Mesenchymal stem cell (in vitro differentiated cells and primary cell): ENCODE data around the gene RBM26.
"Not testable (repeated sequence)": the region's sequence is repeated elsewhere in the genome, so short reads cannot be mapped to it uniquely, and the experiment has no call there.

Source experiments
- DNase-seq: peaks from one replicate; pipeline ENCODE4 v3.0.0-alpha.2; 2013
- H2AFZ ChIP-seq: one replicate; pipeline ENCODE4 v1.6.1; 2013; ENCODE audit warnings: low read depth, mild to moderate bottlenecking, control low read depth, inconsistent platforms, low read length, moderate library complexity
- H2AK5ac ChIP-seq: 2 replicates; pipeline ENCODE4 v1.6.1; 2013; ENCODE audit warnings: low read length, moderate library complexity, mild to moderate bottlenecking, inconsistent platforms; ENCODE audit not compliant: severe bottlenecking
- H2BK120ac ChIP-seq: one replicate; pipeline ENCODE4 v1.6.1; 2013; ENCODE audit warnings: low read depth, mild to moderate bottlenecking, inconsistent platforms, low read length, moderate library complexity
- H2BK12ac ChIP-seq, 2 experiments: one replicate each; pipeline ENCODE4 v1.6.1; 2013; ENCODE audit warnings: inconsistent platforms in 2 of 2, low read length in 2 of 2, mild to moderate bottlenecking in 2 of 2, moderate library complexity in 2 of 2, control low read depth in 1 of 2
- H2BK15ac ChIP-seq: one replicate; pipeline ENCODE4 v1.6.1; 2013; ENCODE audit warnings: mild to moderate bottlenecking, low read depth, inconsistent platforms; ENCODE audit not compliant: poor library complexity, severe bottlenecking
- H2BK5ac ChIP-seq: 2 replicates; pipeline ENCODE4 v1.6.1; 2013; ENCODE audit warnings: low read depth, mild to moderate bottlenecking, low read length, control low read depth, inconsistent platforms; ENCODE audit not compliant: poor library complexity, severe bottlenecking
- H3K14ac ChIP-seq, 2 experiments: one replicate each; pipeline ENCODE4 v1.6.1; 2013; ENCODE audit warnings: inconsistent platforms in 2 of 2, low read length in 2 of 2, control low read depth in 1 of 2, mild to moderate bottlenecking in 1 of 2, moderate library complexity in 1 of 2
- H3K18ac ChIP-seq, 2 experiments: one replicate each; pipeline ENCODE4 v1.6.1; 2013; ENCODE audit warnings: inconsistent platforms in 2 of 2, low read length in 2 of 2, control low read depth in 1 of 2, low read depth in 1 of 2, mild to moderate bottlenecking in 1 of 2
- H3K23ac ChIP-seq, 2 experiments: one replicate each; pipeline ENCODE4 v1.6.1; 2013; ENCODE audit warnings: inconsistent platforms in 2 of 2, low read length in 2 of 2, mild to moderate bottlenecking in 2 of 2, moderate library complexity in 2 of 2, control low read depth in 1 of 2
- H3K27ac ChIP-seq: 2 replicates; pipeline ENCODE4 v1.5.1; 2013; ENCODE audit warnings: mild to moderate bottlenecking, moderate library complexity, low read length, control low read depth, inconsistent platforms; ENCODE audit not compliant: poor library complexity, severe bottlenecking
- H3K27me3 ChIP-seq, 2 experiments: 2 replicates each; pipeline versions ENCODE4 v1.6.1 to v1.7.0; 2013; ENCODE audit warnings: low read length in 2 of 2, mild to moderate bottlenecking in 2 of 2, moderate library complexity in 2 of 2, control low read depth in 1 of 2, inconsistent platforms in 1 of 2; ENCODE audit not compliant: control insufficient read depth in 1 of 2, insufficient read depth in 1 of 2
- H3K36me3 ChIP-seq, 2 experiments: 2 replicates each; pipeline versions ENCODE4 v1.6.1 to v1.7.0; 2013; ENCODE audit warnings: low read length in 2 of 2, control low read depth in 1 of 2, inconsistent platforms in 1 of 2, low read depth in 1 of 2, mild to moderate bottlenecking in 1 of 2; ENCODE audit not compliant: insufficient read depth in 2 of 2, control insufficient read depth in 1 of 2
- H3K4ac ChIP-seq, 2 experiments: one replicate each; pipeline ENCODE4 v1.6.1; 2013; ENCODE audit warnings: inconsistent platforms in 2 of 2, low read length in 2 of 2, mild to moderate bottlenecking in 2 of 2, moderate library complexity in 2 of 2, control low read depth in 1 of 2, low read depth in 1 of 2
- H3K4me1 ChIP-seq: 2 replicates; pipeline ENCODE4 v1.6.1; 2013; ENCODE audit warnings: low read depth, low read length, control low read depth; ENCODE audit not compliant: control insufficient read depth, insufficient read depth
- H3K4me2 ChIP-seq: 2 replicates; pipeline ENCODE4 v1.6.1; 2013; ENCODE audit warnings: low read length, mild to moderate bottlenecking, inconsistent platforms; ENCODE audit not compliant: poor library complexity, severe bottlenecking
- H3K4me3 ChIP-seq, 2 experiments: 2 replicates each; pipeline versions ENCODE4 v1.5.1 to v1.7.0; 2013; ENCODE audit warnings: low read length in 2 of 2, mild to moderate bottlenecking in 2 of 2, control low read depth in 1 of 2, low read depth in 1 of 2; ENCODE audit not compliant: insufficient read depth in 1 of 2
- H3K79me1 ChIP-seq: replicated peaks from 2 replicates; pipeline ENCODE4 v1.6.1; 2013; ENCODE audit warnings: mild to moderate bottlenecking, control low read depth, low read length, inconsistent platforms; ENCODE audit not compliant: poor library complexity, severe bottlenecking
- H3K9ac ChIP-seq: 2 replicates; pipeline ENCODE4 v1.7.0; 2013; ENCODE audit warnings: mild to moderate bottlenecking, low read length, moderate library complexity
- H3K9me3 ChIP-seq: 2 replicates; pipeline ENCODE4 v1.7.0; 2013; ENCODE audit warnings: mild to moderate bottlenecking, low read length; ENCODE audit not compliant: control insufficient read depth
- H4K8ac ChIP-seq: one replicate; pipeline ENCODE4 v1.6.1; 2013; ENCODE audit warnings: inconsistent platforms, mild to moderate bottlenecking, low read length, moderate library complexity
- H4K91ac ChIP-seq: one replicate; pipeline ENCODE4 v1.6.1; 2013; ENCODE audit warnings: mild to moderate bottlenecking, low read length, inconsistent platforms
- WGBS: methylation state at CpG from one replicate; pipeline ENCODE4 v1.1.7; 2013; ENCODE audit warnings: mixed read lengths; 5-methylcytosine and 5-hydroxymethylcytosine counted together

Gene RBM26

DNA sequence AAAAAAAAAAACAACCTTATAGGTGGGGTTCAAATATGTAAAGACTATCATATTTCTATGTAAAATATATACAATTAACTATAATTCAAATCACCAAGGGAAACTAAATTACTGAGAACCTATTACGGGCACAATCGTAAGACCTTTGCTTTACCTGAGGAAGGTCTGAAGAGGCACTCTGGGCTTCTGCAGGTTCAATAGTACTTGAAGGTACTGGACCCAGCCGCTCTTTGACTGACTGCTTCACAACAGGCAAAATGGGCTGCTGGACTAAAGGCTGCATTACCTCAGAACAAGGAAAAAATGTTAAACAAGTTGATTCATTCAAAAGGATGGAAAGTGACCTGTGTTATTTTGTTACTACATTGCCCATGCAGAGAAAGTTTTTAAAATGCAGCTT, 51.8 kb downstream of the RBM26 start:
- Histone ChIP-seq H3K9me3 (no peaks in the 10 kb centered on the region), H3K4me2 (no peak overlapping the region), H3K4me1 (no peaks in the 10 kb centered on the region), H3K18ac (no peak overlapping the region), H4K8ac (no peak overlapping the region), H2AFZ (no peak overlapping the region), H2BK120ac (no peak overlapping the region), H3K4ac (no peak overlapping the region), H3K79me1 (peaks cover 5% of the 10 kb centered on the region), H2BK15ac (no peak overlapping the region), H3K23ac (no peak overlapping the region), H2AK5ac (no peak overlapping the region), H3K4me3 (no peak overlapping the region), H2BK5ac (no peak overlapping the region), H3K36me3 (peaks cover 0 to 90% of the 10 kb centered on the region in 2 experiments), H3K27me3 (no peaks in the 10 kb centered on the region), H4K91ac (no peak overlapping the region), H3K27ac (no peak overlapping the region), H3K9ac (no peak overlapping the region), H3K14ac (no peak overlapping the region), H2BK12ac (no peak overlapping the region)
- DNase-seq: no peak
- WGBS: over 99% methylated on average over 3 of the region's 3 CpGs

DNA sequence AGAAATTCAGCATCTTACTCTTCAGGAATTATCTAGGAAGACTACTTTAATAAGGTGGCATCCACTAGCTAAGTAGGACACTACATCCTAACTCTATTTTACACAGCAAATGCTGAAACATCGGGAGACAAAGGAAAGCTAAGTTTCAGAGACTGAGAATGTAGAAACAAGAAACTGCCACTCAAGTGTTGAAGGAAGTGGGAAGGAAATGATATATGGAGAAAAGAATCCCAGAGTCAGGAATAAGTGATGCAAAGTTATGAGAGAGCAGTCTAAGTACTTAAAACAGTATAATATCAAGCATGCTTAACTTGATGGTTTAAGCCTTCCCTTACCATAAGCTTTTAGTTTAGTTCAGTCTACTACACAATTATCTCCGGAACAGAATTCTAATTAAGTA, 52.4 kb downstream of the RBM26 start:
- Histone ChIP-seq H3K9me3 (no peaks in the 10 kb centered on the region), H2BK120ac (no peak overlapping the region), H4K91ac (no peak overlapping the region), H2BK15ac (no peak overlapping the region), H3K4me1 (no peaks in the 10 kb centered on the region), H3K27ac (no peak overlapping the region), H3K23ac (no peak overlapping the region), H3K79me1 (peaks cover 5% of the 10 kb centered on the region), H3K18ac (no peak overlapping the region), H2BK5ac (no peak overlapping the region), H3K9ac (no peak overlapping the region), H3K36me3 (peaks cover 0 to 84% of the 10 kb centered on the region in 2 experiments), H2BK12ac (no peak overlapping the region), H3K4ac (no peak overlapping the region), H3K4me2 (no peak overlapping the region), H2AK5ac (no peak overlapping the region), H3K27me3 (no peaks in the 10 kb centered on the region), H4K8ac (no peak overlapping the region), H3K4me3 (no peak overlapping the region), H3K14ac (no peak overlapping the region), H2AFZ (no peak overlapping the region)
- peak; percentile 19 for DNase-seq
- WGBS: 67% methylated on average over 1 of the region's 2 CpGs

DNA sequence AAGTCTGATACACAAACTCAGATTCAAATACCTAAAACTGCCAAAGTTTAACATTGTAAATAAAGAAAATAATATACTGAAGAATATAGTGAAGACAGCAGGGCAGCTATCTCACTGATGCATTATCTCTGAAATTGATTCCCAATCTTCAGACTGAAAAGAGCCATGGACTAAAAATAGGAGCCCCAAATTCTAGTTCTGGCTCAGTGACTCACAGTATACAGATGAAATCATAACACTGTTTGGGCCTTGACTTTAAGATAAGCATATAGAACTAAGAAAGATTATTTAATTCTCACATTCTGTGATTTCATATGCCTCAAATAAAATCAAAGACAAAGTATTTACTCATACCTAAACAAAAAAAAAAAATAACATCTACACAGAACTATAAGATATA, 53.9 kb downstream of the RBM26 start:
- Histone ChIP-seq H3K23ac (no peak overlapping the region), H3K14ac (no peak overlapping the region), H2BK15ac (no peak overlapping the region), H2BK12ac (no peak overlapping the region), H2AFZ (no peak overlapping the region), H3K4ac (no peak overlapping the region), H3K9me3 (no peaks in the 10 kb centered on the region), H3K18ac (no peak overlapping the region), H2BK120ac (no peak overlapping the region), H3K4me2 (no peak overlapping the region), H2BK5ac (no peak overlapping the region), H3K4me3 (no peak overlapping the region), H3K9ac (no peak overlapping the region), H3K4me1 (no peaks in the 10 kb centered on the region), H4K91ac (no peak overlapping the region), H3K79me1 (peaks cover 5% of the 10 kb centered on the region), H4K8ac (no peak overlapping the region), H3K36me3 (peaks cover 0 to 83% of the 10 kb centered on the region in 2 experiments), H2AK5ac (no peak overlapping the region), H3K27ac (no peak overlapping the region), H3K27me3 (no peaks in the 10 kb centered on the region)
- peak; percentile 16 for DNase-seq

DNA sequence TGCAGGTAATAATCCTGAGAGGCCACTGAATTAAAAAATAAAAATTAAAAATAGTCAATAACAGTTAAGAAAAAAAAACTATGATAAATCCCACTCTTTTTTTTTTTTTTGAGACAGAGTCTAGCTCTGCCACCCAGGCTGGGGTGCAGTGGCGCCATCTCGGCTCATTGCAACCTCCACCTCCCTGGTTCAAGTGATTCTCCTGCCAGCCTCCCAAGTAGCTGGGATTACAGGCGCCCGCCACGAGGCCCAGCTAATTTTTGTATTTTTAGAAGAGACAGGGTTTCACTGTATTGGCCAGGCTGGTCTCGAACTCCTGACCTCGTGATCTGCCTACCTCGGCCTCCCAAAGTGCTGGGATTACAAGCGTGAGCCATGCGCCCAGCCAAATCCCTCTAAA, 56.4 kb downstream of the RBM26 start:
- not testable (repeated sequence) for H4K91ac ChIP-seq, H3K27me3 ChIP-seq, H2AFZ ChIP-seq, H2BK15ac ChIP-seq, H2AK5ac ChIP-seq, H3K9me3 ChIP-seq, H3K18ac ChIP-seq, H3K4ac ChIP-seq, DNase-seq, H3K4me2 ChIP-seq, H3K79me1 ChIP-seq, H3K4me3 ChIP-seq, H3K23ac ChIP-seq, H2BK12ac ChIP-seq, H3K4me1 ChIP-seq, H3K27ac ChIP-seq, H4K8ac ChIP-seq, H2BK5ac ChIP-seq, H2BK120ac ChIP-seq, H3K14ac ChIP-seq, H3K9ac ChIP-seq
- peaks cover 0 to 80% of the 10 kb centered on the region in 2 experiments for H3K36me3 ChIP-seq
- 99% methylated on average over 8 of the region's 10 CpGs for WGBS
